HG03103 (cell line): ENCODE results near the gene SLC35F2.

Experiments used
- ATAC-seq: cut with Tn5 transposase; IDR thresholded peaks from one replicate; pipeline ENCODE4 v1.9.1; 2021; ENCODE audit warnings: low read depth; ENCODE audit not compliant: unreplicated experiment

Gene SLC35F2

DNA sequence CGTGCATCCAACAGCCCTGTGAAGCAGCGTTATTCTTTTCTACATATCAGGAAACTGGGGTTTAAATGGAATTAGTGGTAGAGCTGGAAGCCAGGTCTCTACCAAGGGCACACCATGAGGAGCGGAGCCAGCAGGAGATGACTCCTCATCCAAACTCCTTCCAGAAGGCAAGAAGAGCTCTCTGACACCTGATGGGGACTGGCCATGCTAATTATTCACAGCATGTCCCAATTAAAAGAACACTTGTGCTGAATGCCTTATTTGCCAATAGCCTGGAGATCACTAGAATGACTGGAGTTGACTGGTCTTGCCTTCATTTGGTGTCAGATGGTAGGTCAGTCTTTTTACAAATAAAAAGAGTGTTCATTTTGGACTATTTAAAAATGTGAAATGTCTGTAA lies 113.9 kb downstream of the SLC35F2 start:
- ATAC-seq, result no peak

GRCh38 chr11:107743191-107743590 lies 115.4 kb downstream of the SLC35F2 start:
- ATAC-seq, result no peak

DNA sequence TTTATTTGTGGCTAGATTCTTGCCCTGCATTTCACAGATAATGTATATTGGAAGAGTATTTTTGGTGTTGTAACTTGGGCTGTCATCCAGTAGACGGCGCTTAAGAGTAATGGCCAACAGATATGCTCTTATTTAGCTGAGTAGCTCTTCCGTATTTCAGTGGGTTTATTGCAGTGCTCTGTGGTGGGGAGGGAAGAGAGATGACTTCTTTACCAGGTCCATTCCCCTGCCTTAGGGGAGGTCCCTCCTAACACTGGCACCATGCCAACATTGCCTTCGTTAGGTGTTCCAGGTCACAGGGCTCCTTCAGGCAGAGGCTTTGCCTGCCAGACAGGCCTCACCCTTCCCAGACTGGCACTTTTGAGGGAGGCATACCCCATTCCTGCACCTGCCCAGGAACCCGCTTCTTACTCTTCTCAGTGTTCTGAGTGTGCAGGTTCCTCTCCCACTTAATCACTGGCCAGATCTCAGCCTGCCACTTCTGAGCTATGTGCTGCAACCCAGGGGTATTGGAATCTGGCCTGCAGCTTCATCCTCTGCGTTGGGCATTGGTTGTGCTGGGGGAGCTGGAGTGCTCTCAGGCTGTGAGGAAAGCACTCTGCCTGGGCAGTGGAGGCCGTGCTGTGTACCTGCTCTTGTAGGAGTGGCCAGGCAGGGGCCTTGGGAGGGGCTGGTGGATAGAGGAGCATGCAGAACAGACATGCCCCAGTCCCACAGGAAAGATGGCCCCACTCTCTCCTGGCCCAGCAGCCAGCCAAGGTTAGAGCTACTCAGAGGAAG lies 117.4 kb downstream of the SLC35F2 start:
- ATAC-seq, result peak; percentile 93
